ENCODE measurements around the gene CC2D2B.

- TF ChIP-seq CREB5 (CRISPR knock-in tag; IDR thresholded peaks at IDR 0.05; ENCODE audit: low read depth) (no peak), TOX (CRISPR knock-in tag; IDR thresholded peaks at IDR 0.05; ENCODE audit: borderline replicate concordance) (no peak), PATZ1 (CRISPR knock-in tag; IDR thresholded peaks at IDR 0.05; ENCODE audit: borderline replicate concordance) (no peak), RARB (CRISPR knock-in tag; IDR thresholded peaks at IDR 0.05) (no peak), ESRRG (CRISPR knock-in tag; IDR thresholded peaks at IDR 0.05) (no peak), ISL1 (CRISPR knock-in tag; IDR thresholded peaks at IDR 0.05) (no peak), ZC3H10 (CRISPR knock-in tag; IDR thresholded peaks at IDR 0.05) (no peak), ZFP3 (CRISPR knock-in tag; IDR thresholded peaks at IDR 0.05) (no peak), BACH2 (CRISPR knock-in tag; IDR thresholded peaks at IDR 0.05; ENCODE audit: borderline replicate concordance) (no peak), OSR1 (CRISPR knock-in tag; IDR thresholded peaks at IDR 0.05) (no peak), ZFP30 (CRISPR knock-in tag; IDR thresholded peaks at IDR 0.05) (no peak)
These were observed 31.0 kb upstream of the CC2D2B start for GRCh38 chr10:95876756-95877155.

Data from SK-N-SH treated with all-trans-retinoic acid at 6 μM for 48 hours (cell line).